Sigmoid colon (tissue), 4 donors: ENCODE measurements around the gene BICRA.

Experiments used
- CTCF ChIP-seq, 4 experiments: fragments of 450-650 bp in 3 of 4; fragments of 200-600 bp in 1 of 4; IDR thresholded peaks; one replicate each; pipeline ENCODE4 v1.5.1; 2016 to 2019; ENCODE audit warnings: antibody characterized with exemption in 4 of 4, mild to moderate bottlenecking in 3 of 4, moderate library complexity in 2 of 4
- EP300 ChIP-seq, 4 donors: sonication (generic); formaldehyde crosslinking; IDR thresholded peaks; one replicate each; pipeline ENCODE4 v1.6.1; 2017; ENCODE audit warnings: antibody characterized with exemption in 4 of 4
- POLR2AphosphoS5 ChIP-seq, 4 donors: sonication (generic); formaldehyde crosslinking; IDR thresholded peaks; one replicate each; pipeline ENCODE4 v1.6.1; 2017; ENCODE audit warnings: antibody characterized with exemption in 4 of 4

GRCh38 chr19:47633996-47634395, 25.1 kb downstream of the BICRA start:
- no peak for TF ChIP-seq CTCF (IDR thresholded peaks at IDR 0.05)
- TF ChIP-seq POLR2AphosphoS5 (IDR thresholded peaks at IDR 0.05), result peak; percentile 8 to 71 (median 60)
- TF ChIP-seq EP300 (IDR thresholded peaks at IDR 0.05), result peak in 1 of 4 donors; percentile 16
